IMR-90 (cell line): Measurements from ENCODE around the gene SRCAP. TPM values are rescaled to one million over a fixed set of nuclear protein-coding genes. Genes with fewer than 3 reads are reported as not detected.

Source experiments
- ATAC-seq: fragments of 200-7000 bp; cut with Tn5 transposase; 2 replicates; pipeline ENCODE4 v1.9.1; 2020; ENCODE audit warnings: low read depth, mild to moderate bottlenecking, moderate library complexity
- BruUV-seq: library from RNA; stranded (reverse); fragments of 400-500 nt; replicated peaks from 2 replicates; lab custom pipeline; 2021; lab: Mats Ljungman, UMichigan
- CTCF ChIA-PET: fragments of 300-600 bp; formaldehyde crosslinking; extraction: SDS; loops from one replicate; lab custom pipeline; 2021; ENCODE audit warnings: antibody characterized with exemption; lab: Yijun Ruan, JAX
- POLR2A ChIA-PET: fragments of 300-600 bp; sonication (Branson Sonifier 250); formaldehyde crosslinking; loops from one replicate; lab custom pipeline; 2022; ENCODE audit warnings: antibody characterized with exemption; ENCODE audit not compliant: unreplicated experiment; lab: Charles Lee
- DNase-seq: peaks from one replicate; pipeline ENCODE4 v3.0.0; 2013
- H2AFZ ChIP-seq: replicated peaks from 2 replicates; pipeline ENCODE3; 2013; ENCODE audit warnings: low read length, mild to moderate bottlenecking; ENCODE audit not compliant: poor library complexity
- H2AK5ac ChIP-seq: 2 replicates; pipeline ENCODE4 v1.6.1; 2013; ENCODE audit warnings: low read depth, low read length, inconsistent platforms
- H2AK9ac ChIP-seq: replicated peaks from 2 replicates; pipeline ENCODE3; 2013; ENCODE audit warnings: mild to moderate bottlenecking, low read depth, low read length, moderate library complexity; ENCODE audit not compliant: poor library complexity
- H2BK120ac ChIP-seq: 2 replicates; pipeline ENCODE4 v1.6.1; 2013; ENCODE audit warnings: low read depth, low read length, inconsistent platforms
- H2BK15ac ChIP-seq: 3 replicates; pipeline ENCODE4 v1.6.1; 2013; ENCODE audit warnings: low read depth, low read length, inconsistent platforms
- H2BK20ac ChIP-seq: 2 replicates; pipeline ENCODE4 v1.6.1; 2013; ENCODE audit warnings: low read depth, mild to moderate bottlenecking, inconsistent platforms, low read length, moderate library complexity
- H2BK5ac ChIP-seq: 2 replicates; pipeline ENCODE4 v1.6.1; 2013; ENCODE audit warnings: mild to moderate bottlenecking, low read depth, low read length, inconsistent platforms; ENCODE audit not compliant: poor library complexity, severe bottlenecking
- H3K14ac ChIP-seq: replicated peaks from 2 replicates; pipeline ENCODE4 v1.6.1; 2013; ENCODE audit warnings: low read depth, low read length, inconsistent platforms
- H3K18ac ChIP-seq: 2 replicates; pipeline ENCODE4 v1.6.1; 2013; ENCODE audit warnings: low read depth, low read length, control low read depth
- H3K23ac ChIP-seq: 2 replicates; pipeline ENCODE4 v1.6.1; 2013; ENCODE audit warnings: low read depth, low read length, inconsistent platforms
- H3K27ac ChIP-seq: 2 replicates; pipeline ENCODE4 v1.5.1; 2013; ENCODE audit warnings: mild to moderate bottlenecking, control low read depth, low read length; ENCODE audit not compliant: insufficient read depth
- H3K27me3 ChIP-seq: 2 replicates; pipeline ENCODE4 v1.6.1; 2013; ENCODE audit warnings: low read length; ENCODE audit not compliant: control insufficient read depth, insufficient read depth
- H3K36me3 ChIP-seq: 2 replicates; pipeline ENCODE4 v1.6.1; 2013; ENCODE audit warnings: low read length, mixed read lengths; ENCODE audit not compliant: control insufficient read depth, insufficient read depth
- H3K4ac ChIP-seq: 2 replicates; pipeline ENCODE4 v1.6.1; 2013; ENCODE audit warnings: low read depth, low read length, inconsistent platforms
- H3K4me1 ChIP-seq: 2 replicates; pipeline ENCODE4 v1.6.1; 2013; ENCODE audit warnings: low read length, mixed read lengths; ENCODE audit not compliant: control insufficient read depth, insufficient read depth
- H3K4me2 ChIP-seq: 2 replicates; pipeline ENCODE4 v1.6.1; 2013; ENCODE audit warnings: low read depth, mild to moderate bottlenecking, control low read depth, low read length, moderate library complexity
- H3K4me3 ChIP-seq: 2 replicates; pipeline ENCODE4 v1.5.1; 2013; ENCODE audit warnings: low read depth, mild to moderate bottlenecking, control low read depth, low read length, moderate library complexity; ENCODE audit not compliant: insufficient read depth
- H3K56ac ChIP-seq: 2 replicates; pipeline ENCODE4 v1.6.1; 2013; ENCODE audit warnings: low read length, inconsistent platforms; ENCODE audit not compliant: insufficient read depth; ENCODE audit errors: extremely low read depth
- H3K79me1 ChIP-seq, 2 experiments: 2 replicates each; pipeline ENCODE4 v1.6.1; 2013; ENCODE audit warnings: low read length in 2 of 2, inconsistent platforms in 1 of 2, low read depth in 1 of 2
- H3K9ac ChIP-seq: 2 replicates; pipeline ENCODE4 v1.6.1; 2013; ENCODE audit warnings: low read depth, low read length, control low read depth
- H3K9me1 ChIP-seq: 2 replicates; pipeline ENCODE4 v1.6.1; 2013; ENCODE audit warnings: low read length, inconsistent platforms; ENCODE audit not compliant: insufficient read depth
- H3K9me3 ChIP-seq: 2 replicates; pipeline ENCODE4 v1.6.1; 2013; ENCODE audit warnings: low read length; ENCODE audit not compliant: control insufficient read depth, insufficient read depth
- H4K20me1 ChIP-seq: 2 replicates; pipeline ENCODE4 v1.6.1; 2013; ENCODE audit warnings: low read length, inconsistent platforms; ENCODE audit not compliant: insufficient read depth
- H4K5ac ChIP-seq: 2 replicates; pipeline ENCODE4 v1.6.1; 2013; ENCODE audit warnings: mild to moderate bottlenecking, low read depth, low read length, control low read depth
- H4K8ac ChIP-seq, 2 experiments: 2 replicates each; pipeline ENCODE4 v1.6.1; 2013; ENCODE audit warnings: low read depth in 2 of 2, low read length in 2 of 2, control low read depth in 1 of 2, inconsistent platforms in 1 of 2
- H4K91ac ChIP-seq: 2 replicates; pipeline ENCODE4 v1.6.1; 2013; ENCODE audit warnings: low read depth, low read length, inconsistent platforms; ENCODE audit not compliant: insufficient read depth
- CHD1 ChIP-seq: IDR thresholded peaks from 2 replicates; pipeline ENCODE4 v1.6.1; 2012; ENCODE audit warnings: low read depth, low read length, improper control_type of control experiment
- MAFK ChIP-seq: IDR thresholded peaks from 2 replicates; pipeline ENCODE4 v1.6.1; 2012; ENCODE audit warnings: low read depth, low read length, improper control_type of control experiment
- MAZ ChIP-seq: IDR thresholded peaks from 2 replicates; pipeline ENCODE4 v1.6.1; 2012; ENCODE audit warnings: low read depth, mild to moderate bottlenecking, low read length, improper control_type of control experiment, moderate library complexity, borderline replicate concordance
- MXI1 ChIP-seq: IDR thresholded peaks from 2 replicates; pipeline ENCODE4 v1.6.1; 2012; ENCODE audit warnings: low read depth, mild to moderate bottlenecking, low read length, moderate library complexity, borderline replicate concordance
- NFE2L2 ChIP-seq: fragments of 150-350 bp; IDR thresholded peaks from 2 replicates; pipeline ENCODE4 v1.6.1; 2016; ENCODE audit warnings: low read depth, mild to moderate bottlenecking, low read length
- RAD21 ChIP-seq: IDR thresholded peaks from 2 replicates; pipeline ENCODE4 v1.6.1; 2012; ENCODE audit warnings: low read length, improper control_type of control experiment
- RCOR1 ChIP-seq: IDR thresholded peaks from 2 replicates; pipeline ENCODE4 v1.6.1; 2012; ENCODE audit warnings: mild to moderate bottlenecking, low read length, improper control_type of control experiment; ENCODE audit not compliant: insufficient replicate concordance
- WGBS, 2 experiments: methylation state at CpG; one replicate each; pipeline versions ENCODE4 v1.1.5 to v1.1.7; 2013; ENCODE audit warnings: missing lambda C conversion rate in 2 of 2; ENCODE audit not compliant: insufficient read length in 1 of 2; ENCODE audit errors: extremely low coverage in 2 of 2; 5-methylcytosine and 5-hydroxymethylcytosine counted together
- dilution Hi-C: fragments of 300-500 bp; cut with HindIII; formaldehyde crosslinking; loops from one replicate; pipeline ENCODE4 v1.14.3; 2018; ENCODE audit warnings: low sequenced_read_pairs; ENCODE audit not compliant: unreplicated experiment
- in situ Hi-C: fragments of 300-500 bp; cut with MboI; formaldehyde crosslinking; loops from 3 replicates; pipeline ENCODE4 v1.14.3; 2019; ENCODE audit warnings: low sequenced_read_pairs, inconsistent platforms, mixed read lengths
- intact Hi-C: fragments of 100-400 bp; cut with micrococcal nuclease; formaldehyde crosslinking; loops from 2 replicates; pipeline ENCODE4 v1.10.0; 2022
- polyA plus RNA-seq, 3 experiments: library from polyadenylated mRNA; depleted of rRNA; stranded (reverse); fragments of >200 nt; gene quantifications; 2 replicates each; pipeline ENCODE4 v1.2.3, GENCODE V29; 2012; ENCODE audit warnings: low replicate concordance in 1 of 3
- total RNA-seq: library from RNA; depleted of rRNA; stranded (reverse); fragments of >200 nt; gene quantifications from 2 replicates; pipeline ENCODE4 v1.2.3, GENCODE V29; 2012
- TF ChIP-seq, protein P1 (sequence below): conservative IDR thresholded peaks from 2 replicates; pipeline ENCODE4 v1.5.1; 2012; ENCODE audit warnings: mild to moderate bottlenecking, low read depth, low read length, improper control_type of control experiment
- TF ChIP-seq, protein P2 (sequence below): fragments of 150-350 bp; IDR thresholded peaks from 2 replicates; pipeline ENCODE4 v1.6.1; 2016; ENCODE audit warnings: low read depth, mild to moderate bottlenecking, low read length, moderate library complexity, borderline replicate concordance

The SRCAP gene
- total and polyA plus RNA-seq, 2 of the 4 experiments (the other 2 are of a cell fraction): 4.5 to 8.2 TPM

DNA sequence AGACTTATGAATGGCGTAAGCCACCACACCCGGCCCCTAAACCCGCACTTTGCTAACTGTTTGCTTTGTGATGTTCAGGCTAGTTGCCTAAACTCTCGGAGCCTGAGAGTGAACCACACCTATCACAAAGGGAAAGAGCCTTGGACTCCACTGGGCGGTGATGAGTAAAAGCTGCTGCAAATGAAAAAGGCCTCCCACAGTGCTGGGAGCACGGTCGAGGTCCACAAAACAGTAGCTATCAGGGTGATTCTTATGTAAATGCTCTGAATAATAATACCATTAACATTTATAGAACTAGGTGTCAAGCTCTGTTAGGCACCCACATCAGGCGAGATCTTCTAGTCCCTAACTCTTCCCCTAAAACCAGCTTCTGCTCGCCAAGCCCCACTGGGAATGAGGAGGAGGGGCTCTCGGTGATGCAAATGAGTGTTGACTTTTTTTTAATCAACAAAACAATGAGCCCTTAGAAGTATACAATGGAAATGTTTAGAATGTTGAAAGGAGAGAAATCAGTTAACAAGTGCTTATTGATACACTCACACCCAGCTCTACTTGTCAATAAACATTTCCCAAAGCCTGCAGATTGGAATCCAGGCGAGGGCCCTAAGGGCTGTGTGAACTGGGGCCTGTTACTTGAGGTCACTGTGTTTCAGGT is 20.9 kb upstream of the SRCAP start:
- Histone ChIP-seq H3K27me3 (no peaks in the 10 kb centered on the region), H2AK9ac (no peak overlapping the region), H4K20me1 (no peaks in the 10 kb centered on the region), H3K56ac (no peak overlapping the region), H2AFZ (peak overlapping the region; percentile 23), H3K9me1 (peaks cover 2% of the 10 kb centered on the region; the same call in 1 of the 2 replicates), H3K14ac (no peak overlapping the region), H4K91ac (no peak overlapping the region), H3K27ac (no peak overlapping the region), H4K5ac (no peak overlapping the region), H2BK5ac (no peak overlapping the region), H3K4me2 (no peak overlapping the region), H3K4me3 (no peak overlapping the region), H3K9me3 (no peaks in the 10 kb centered on the region), H2AK5ac (no peak overlapping the region), H3K23ac (no peak overlapping the region), H2BK15ac (no peak overlapping the region), H3K9ac (no peak overlapping the region), H2BK120ac (no peak overlapping the region), H3K18ac (no peak overlapping the region), H4K8ac (no peak overlapping the region), H3K4me1 (no peaks in the 10 kb centered on the region), H3K79me1 (no peaks in the 10 kb centered on the region), H2BK20ac (no peak overlapping the region), H3K36me3 (no peaks in the 10 kb centered on the region), H3K4ac (no peak overlapping the region)
- BruUV-seq: no TSS peak
- dilution Hi-C loops: no loop called here
- in situ Hi-C loops: no loop called here
- TF ChIP-seq, protein P1, sequence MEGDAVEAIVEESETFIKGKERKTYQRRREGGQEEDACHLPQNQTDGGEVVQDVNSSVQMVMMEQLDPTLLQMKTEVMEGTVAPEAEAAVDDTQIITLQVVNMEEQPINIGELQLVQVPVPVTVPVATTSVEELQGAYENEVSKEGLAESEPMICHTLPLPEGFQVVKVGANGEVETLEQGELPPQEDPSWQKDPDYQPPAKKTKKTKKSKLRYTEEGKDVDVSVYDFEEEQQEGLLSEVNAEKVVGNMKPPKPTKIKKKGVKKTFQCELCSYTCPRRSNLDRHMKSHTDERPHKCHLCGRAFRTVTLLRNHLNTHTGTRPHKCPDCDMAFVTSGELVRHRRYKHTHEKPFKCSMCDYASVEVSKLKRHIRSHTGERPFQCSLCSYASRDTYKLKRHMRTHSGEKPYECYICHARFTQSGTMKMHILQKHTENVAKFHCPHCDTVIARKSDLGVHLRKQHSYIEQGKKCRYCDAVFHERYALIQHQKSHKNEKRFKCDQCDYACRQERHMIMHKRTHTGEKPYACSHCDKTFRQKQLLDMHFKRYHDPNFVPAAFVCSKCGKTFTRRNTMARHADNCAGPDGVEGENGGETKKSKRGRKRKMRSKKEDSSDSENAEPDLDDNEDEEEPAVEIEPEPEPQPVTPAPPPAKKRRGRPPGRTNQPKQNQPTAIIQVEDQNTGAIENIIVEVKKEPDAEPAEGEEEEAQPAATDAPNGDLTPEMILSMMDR: no peak
- TF ChIP-seq RCOR1 (no peak), RAD21 (no peak), MAFK (no peak), CHD1 (no peak), NFE2L2 (no peak), MAZ (no peak), MXI1 (no peak)
- TF ChIP-seq, protein P2, sequence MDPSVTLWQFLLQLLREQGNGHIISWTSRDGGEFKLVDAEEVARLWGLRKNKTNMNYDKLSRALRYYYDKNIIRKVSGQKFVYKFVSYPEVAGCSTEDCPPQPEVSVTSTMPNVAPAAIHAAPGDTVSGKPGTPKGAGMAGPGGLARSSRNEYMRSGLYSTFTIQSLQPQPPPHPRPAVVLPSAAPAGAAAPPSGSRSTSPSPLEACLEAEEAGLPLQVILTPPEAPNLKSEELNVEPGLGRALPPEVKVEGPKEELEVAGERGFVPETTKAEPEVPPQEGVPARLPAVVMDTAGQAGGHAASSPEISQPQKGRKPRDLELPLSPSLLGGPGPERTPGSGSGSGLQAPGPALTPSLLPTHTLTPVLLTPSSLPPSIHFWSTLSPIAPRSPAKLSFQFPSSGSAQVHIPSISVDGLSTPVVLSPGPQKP: no peak
- DNase-seq: no peak
- intact Hi-C loops: no loop called here
- ChIA-PET POLR2A (no interaction called here), CTCF (no interaction called here)
- no CpG with 5 or more reads among the region's 11 CpGs for WGBS, 2 experiments
- ATAC-seq: no peak
